GM18507 (cell line): ENCODE measurements around the gene EXOC6B.

Source experiments
- DNase-seq: peaks from one replicate; pipeline ENCODE4 v3.0.0; 2011; ENCODE audit warnings: low read depth; ENCODE audit not compliant: insufficient read length; ENCODE audit errors: extremely low spot score
- FAIRE-seq: peaks from 2 replicates; lab custom pipeline; 2011; peaks lifted over from hg19 to GRCh38; lab: Jason Lieb, UNC

Gene EXOC6B

DNA sequence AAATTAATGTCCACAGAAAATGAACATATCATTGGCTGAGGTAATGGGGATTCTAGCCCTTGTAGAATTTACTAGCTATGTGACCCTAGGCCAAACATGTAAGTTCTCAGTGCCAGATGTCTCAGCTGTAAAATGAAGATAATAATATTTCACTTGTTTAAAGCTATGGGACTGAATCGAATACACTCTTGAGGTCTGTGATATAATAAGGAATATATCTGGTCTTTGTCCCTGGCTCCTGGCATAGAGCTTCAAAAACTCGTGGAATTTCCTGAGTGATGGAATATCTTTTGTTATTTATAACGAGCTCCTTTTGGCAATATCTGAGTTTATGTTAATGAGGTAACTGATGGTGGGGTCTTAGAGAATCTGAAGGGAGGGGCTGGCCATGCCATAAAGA is 476.8 kb downstream of the EXOC6B start:
- no peak for FAIRE-seq
- no peak for DNase-seq

DNA sequence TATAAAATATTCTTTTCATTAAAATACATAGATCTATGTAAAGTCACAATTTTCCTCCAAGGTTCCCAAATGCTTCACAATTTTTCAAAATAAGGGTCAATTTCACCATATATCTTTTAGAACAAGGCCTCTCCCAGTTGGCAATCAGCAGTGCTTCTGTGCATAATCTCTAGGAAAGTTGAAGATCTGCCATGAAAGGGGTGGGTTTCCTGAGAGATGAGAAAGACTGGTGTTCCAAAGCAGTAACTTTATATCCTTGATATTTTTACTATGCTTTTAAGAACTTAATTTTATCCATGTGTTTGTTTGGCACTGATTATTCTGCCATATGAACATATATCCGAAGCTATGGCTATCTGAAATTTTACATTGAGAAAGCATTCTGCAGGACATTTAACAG is 478.8 kb downstream of the EXOC6B start:
- DNase-seq = no peak
- no peak for FAIRE-seq

DNA sequence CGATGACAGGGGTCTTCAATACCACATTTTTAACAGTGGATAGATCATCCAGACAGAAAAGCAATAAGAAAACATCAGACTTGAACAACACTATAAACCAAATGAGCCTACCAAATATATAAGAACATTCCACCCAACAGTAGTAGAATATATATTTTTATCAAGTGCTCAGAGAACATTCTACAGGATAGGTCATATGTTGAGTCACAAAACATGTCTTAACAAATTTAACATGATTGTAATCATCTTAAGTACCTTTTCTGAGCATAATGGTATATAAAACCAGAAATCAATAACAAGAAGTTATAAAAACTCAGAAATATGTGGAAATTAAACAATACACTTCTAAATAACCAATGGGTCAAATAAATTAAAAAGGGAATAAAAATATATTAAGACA is 484.2 kb downstream of the EXOC6B start:
- DNase-seq (no peak), FAIRE-seq (no peak)

DNA sequence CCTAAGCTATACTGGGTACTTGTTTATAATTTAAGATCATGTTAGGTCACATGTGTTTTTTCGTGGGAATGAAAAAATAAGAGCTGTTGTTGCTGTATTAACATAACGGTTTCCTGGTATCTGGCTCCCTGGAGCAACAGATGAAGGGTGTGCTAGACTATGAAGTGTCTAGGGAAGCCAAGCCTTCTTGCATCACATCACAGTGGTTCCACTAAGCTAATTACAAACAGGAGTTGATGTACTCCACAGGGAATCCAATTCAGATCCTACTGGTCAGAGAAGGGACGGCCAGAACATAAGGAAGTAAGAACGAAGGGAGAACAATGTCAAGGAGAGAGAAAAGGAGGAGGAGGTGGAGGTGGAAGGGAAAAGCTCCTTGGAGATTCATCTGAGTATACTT is 485.2 kb downstream of the EXOC6B start:
- DNase-seq (no peak), FAIRE-seq (no peak)

DNA sequence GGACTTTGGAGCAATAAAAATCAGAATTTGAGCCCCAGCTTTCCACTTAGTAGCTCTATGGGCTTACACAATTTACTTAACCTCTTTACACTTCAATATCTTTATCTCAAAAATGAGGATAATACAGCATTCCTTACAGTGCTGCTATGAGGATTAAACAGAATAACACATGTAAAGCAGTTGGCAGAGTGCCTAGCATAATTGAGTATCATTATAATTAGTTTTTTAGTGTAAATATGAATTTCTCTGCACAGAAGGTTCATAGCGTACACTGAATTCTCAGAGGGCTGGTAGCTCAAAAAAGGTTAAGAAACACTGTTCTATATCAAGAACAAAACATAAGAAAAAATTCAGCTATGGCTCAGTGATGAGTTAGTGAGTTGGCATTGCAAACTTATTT is 487.8 kb downstream of the EXOC6B start:
- FAIRE-seq (no peak), DNase-seq (no peak)

DNA sequence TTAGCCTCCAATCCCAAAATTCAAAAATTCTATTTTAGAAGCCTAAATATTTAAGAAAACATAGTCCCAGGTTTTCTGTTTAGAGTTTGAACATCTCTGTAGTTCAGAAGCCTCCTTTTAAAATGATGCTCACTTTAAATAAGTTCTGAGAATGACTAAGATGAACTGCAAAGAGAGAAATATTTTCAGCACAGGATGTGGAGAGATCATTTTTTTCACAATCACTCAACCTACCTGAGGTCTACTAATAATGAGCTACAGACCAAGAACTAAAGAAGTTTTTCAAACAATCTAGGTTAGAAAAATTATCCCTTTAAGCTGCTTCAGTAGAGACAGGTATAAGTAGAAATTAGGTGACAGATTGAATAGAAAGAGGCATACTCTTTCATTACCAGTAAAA is 493.1 kb downstream of the EXOC6B start:
- FAIRE-seq (no peak), DNase-seq (no peak)

DNA sequence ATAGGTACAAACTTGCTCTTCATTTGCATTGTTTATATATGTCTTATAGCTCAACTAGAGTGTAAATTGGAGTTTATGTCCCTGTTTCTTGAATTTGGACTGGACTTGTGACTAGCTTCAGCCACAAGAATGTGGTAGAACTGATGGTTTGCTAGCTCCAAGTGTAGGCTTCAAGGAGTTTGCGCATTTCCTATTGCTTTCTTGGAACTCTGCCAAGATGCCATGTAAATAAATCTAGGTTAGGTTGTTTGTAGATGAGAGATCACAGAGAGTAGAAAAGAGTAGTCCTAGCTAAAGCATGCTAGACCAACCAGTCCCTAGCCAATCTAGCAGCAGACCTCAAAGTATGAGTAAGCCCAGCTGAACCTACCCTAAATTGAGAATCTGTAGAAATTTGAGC is 495.2 kb downstream of the EXOC6B start:
- FAIRE-seq = no peak
- no peak for DNase-seq

DNA sequence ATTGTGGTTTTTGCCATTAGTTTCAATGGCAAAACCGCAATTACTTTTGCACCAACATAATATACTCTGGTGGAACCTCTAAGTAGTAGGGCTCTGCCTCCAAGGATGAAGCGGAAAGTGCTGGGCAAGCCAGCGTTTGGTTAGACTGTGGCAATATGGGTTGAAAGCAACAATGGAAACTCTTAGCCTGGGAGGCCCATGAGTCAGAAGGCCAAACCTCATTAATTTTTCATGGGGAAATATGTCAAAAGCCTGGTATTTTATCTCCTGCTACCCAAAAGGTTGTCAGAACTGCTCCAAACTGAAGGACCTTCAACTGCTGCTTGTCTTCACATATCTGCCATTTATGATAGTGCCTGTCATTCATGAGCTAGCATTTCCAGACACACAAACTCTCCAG is 499.1 kb downstream of the EXOC6B start:
- DNase-seq = no peak
- no peak for FAIRE-seq

DNA sequence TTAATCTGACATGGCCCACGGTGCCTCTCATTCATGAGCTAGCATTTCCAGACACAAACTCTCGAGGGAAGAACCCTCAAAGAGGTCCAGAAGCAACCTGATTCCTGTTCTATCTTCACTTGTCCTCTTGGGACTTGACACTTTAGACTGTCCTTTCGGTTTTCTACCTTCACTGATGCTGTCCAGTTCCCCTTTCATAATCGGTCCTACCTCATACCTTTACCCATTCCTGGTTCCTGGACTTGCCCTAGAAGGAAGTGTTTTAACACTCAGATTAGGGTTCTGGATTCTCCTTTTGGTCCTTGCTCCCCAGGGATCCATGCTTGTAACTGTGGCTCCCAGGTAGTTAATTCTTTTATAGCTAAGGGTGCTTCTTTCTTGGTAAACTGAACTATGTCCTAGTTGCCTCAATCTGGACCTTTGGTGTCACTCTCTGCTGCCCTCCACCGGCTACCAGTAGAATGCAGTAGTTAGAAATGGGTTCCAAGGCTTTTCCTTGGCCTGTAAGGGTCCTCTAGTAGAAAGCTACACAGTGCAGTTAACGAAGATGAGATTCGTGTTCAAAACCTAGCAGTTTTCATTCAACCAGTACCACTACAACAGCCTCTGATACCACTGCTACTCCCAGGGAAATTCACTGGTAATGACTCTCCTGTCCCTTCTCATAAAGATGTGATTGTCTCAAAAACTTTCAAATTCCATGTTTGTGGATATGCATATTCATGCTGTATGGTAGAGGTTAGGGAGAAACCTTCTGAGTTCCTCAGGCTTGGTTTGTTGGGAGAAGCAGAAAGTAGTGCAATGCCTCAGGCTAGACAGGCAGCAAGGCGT is 500.0 kb downstream of the EXOC6B start:
- DNase-seq (peak; percentile 0), FAIRE-seq (no peak)

DNA sequence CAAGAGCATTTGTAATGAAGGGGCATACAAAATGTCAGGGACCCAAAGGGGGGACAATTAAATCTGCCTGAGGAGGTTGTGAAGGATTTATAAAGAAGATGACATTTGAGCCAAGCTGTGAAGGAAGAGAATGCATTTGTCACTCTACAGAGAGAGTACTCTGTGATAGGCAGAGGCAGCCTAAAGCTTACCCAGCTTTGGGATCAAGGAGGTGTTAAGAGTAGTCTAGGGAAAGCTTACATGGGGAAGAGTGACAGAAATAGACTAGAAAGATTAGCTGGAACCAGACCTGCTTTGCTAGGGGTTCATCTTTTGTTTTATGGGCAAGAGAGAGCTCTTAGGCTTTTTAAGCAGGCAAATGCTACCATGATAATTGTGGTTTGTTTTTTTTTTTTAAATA is 509.1 kb downstream of the EXOC6B start:
- no peak for DNase-seq
- no peak for FAIRE-seq

DNA sequence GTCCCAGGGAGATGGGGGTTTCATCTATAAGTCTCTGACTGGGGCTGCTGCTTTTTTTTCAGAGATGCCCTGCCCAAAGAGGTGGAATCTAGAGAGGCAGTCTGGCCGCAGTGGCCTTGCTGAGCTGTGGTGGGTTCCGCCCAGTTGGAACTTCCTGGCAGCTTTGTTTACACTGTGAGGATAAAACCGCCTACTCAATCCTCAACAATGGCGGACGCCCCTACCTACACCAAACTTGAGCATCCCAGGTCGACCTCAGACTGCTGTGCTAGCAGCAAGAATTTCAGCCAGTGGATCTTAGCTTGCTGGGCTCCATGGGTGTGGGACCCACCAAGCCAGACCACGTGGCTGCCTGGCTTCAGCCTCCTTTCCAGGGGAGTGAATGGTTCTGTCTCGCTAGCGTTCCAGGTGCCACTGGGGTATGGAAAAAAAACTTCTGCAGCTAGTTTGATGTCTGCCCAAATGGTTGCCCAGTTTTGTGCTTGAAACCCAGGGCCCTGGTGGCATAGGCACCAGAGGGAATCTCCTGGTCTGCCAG is 525.6 kb downstream of the EXOC6B start:
- no peak for DNase-seq
- FAIRE-seq = no peak

DNA sequence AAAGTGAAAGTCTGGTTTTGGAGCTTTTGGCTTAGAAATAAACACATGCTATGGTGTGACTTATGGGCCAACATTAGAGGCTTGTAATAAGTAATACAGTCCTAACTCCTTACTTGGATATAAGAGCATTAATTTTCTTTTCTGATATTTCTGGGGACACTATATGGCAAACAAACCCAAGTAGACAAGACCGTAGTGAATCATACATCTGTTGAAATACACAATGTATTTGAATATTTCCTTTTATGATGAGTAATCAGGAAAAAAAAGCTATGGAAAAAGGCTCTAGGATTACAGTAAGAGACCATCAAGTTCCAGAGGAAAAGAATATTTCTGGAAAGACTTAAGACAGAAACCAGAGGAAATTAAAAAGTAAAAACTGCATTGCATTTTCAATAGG is 532.2 kb downstream of the EXOC6B start:
- DNase-seq (no peak), FAIRE-seq (no peak)

DNA sequence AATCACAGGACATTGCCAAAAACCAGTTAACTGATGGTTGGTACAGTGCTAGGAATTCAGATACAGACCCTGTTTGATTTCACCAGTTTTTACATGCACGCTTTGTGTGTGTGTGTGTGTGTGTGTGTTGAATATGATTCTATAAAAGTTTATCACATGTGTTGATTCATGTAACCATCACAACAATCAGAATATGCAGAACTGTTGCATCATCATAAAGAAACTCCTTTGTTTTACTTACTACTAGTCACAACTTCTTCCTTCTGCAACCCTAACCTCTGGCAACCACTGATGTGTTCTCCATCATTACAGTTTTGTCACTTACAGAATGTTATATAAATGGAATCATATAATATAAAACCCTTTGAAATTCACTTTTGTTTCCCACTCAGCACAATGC is 533.4 kb downstream of the EXOC6B start:
- DNase-seq (no peak), FAIRE-seq (no peak)

DNA sequence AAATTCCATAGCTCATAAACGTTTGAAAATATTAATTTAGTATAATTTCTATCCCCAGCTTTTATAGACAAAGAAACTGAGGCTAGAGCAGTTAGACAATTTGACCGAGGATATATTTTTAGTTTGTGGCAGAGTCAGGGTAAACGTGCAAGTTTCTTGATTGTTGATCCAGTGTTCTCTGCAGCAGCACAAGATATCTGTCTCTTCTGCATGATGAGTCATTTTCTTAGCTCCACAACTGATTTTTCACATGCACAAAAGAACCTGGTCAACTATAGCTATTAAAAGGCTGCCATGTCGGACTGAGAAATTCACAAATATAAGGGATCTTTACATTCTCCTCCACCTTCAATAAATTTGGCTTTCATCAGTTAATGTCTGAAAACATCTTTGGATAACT is 534.8 kb downstream of the EXOC6B start:
- FAIRE-seq = no peak

DNA sequence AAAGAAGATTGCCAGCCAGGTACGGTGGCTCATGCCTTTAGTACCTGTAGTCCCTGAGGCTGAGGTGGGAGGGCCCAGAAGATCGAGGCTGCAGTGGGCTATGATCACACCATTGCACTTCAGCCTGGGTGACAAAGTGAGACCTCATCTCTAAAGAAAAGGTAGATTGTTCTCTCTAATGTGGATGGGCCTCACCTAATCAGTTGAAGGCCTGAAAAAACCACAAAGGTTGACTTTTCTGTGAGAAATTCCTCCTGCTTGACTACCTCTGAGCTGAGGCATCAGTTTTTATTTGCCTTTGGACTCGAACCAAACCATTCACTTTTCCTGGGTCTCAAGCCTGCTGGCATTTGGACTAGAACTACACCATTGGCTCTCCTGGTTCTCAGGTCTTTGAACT is 536.1 kb downstream of the EXOC6B start:
- DNase-seq (no peak), FAIRE-seq (no peak)

More for the DNA sequence above, 534.8 kb downstream of the EXOC6B start:
- DNase-seq = no peak

DNA sequence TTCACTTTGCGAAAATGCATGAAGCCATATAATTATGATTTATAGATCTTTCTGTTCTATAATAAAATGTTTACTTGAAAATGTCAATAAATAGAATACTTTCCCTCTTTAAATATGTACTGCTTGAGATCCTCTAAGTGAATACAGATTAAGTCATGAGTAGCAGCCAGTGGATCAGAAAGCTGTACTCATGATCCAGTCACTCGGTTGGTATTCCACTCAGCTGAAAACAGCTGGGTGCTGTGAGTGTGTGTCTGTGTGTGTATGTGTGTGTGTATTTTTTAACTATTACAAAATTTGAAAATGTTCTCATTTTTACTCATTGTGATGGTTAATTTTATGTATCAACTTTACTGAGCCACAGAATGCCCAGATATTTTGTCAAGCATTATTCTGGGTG is 536.5 kb downstream of the EXOC6B start:
- no peak for FAIRE-seq
- DNase-seq = no peak

DNA sequence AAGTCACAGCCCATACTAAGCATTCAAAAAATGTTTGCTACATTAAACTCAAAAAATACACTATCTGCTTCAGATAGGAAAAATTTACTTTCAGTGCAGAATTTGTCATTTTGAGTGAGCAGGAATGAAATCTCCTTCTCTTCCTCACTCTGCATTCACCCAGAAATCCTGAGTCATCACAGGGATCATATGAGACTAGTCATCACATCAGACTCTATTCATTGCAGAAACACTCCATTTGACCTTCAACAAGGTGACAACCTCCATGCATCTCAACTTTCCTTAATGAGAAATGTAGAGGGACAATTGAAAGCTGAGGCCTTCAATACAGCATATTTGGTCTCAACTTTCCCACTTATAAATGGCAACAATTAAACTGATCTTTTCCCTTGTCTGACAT is 547.8 kb downstream of the EXOC6B start:
- no peak for DNase-seq
- FAIRE-seq = no peak

DNA sequence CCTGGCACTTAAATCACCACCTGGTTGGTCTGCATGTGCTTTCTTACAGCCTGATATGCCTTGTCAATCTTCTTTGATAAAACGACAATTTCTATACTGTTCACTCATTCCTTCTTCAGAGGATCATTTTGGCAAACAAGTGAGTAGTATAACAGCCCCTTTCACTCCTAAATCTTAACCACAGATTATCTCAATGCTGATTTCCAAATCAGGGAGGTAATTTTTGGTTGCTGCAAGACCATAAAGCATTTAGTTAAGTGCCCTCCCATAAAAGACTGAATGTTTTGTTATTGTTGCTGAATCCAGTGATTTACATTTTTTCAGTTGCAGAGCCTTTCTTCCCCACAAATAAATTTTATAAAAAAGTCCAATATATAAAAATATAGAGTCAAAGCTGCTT is 549.0 kb downstream of the EXOC6B start:
- no peak for FAIRE-seq
- no peak for DNase-seq

DNA sequence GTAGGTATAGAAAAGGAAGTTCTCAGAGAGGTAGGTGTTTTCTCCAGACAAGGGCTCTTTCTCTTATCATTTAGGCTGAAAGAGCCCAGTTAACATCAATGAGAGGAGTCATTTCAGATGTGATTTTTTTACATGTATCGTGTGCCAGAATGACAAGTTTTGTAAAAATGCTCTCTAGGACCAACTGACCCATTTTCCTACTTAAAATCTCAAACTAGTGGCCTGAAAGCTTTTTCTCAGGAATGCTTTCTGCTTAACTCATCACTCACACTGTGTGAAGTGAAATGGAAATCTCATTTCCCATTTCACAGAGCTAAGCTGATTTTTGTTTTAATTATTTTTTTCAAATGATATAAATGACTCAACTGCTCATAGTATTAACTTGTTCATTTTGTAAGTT is 549.5 kb downstream of the EXOC6B start:
- FAIRE-seq = no peak

DNA sequence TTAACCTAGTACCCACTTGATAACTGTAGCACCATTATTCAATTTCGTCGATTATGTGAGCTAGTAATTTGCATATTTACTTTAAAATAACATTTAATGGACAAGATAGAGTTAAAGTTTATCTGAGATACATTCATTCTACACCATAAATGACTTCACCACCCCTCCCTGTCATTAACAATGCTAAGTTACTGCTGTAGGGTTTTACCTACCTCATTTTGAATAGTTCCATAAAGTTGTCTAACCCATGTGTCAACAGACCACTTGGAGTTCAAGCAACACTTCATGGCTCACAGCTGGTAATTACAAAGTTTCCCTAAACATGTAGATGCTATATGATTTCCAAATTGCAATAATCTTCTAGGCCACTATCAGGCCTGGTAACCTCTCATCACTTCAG is 550.7 kb downstream of the EXOC6B start:
- DNase-seq = no peak
- no peak for FAIRE-seq

More for the DNA sequence above, 549.5 kb downstream of the EXOC6B start:
- DNase-seq = no peak

DNA sequence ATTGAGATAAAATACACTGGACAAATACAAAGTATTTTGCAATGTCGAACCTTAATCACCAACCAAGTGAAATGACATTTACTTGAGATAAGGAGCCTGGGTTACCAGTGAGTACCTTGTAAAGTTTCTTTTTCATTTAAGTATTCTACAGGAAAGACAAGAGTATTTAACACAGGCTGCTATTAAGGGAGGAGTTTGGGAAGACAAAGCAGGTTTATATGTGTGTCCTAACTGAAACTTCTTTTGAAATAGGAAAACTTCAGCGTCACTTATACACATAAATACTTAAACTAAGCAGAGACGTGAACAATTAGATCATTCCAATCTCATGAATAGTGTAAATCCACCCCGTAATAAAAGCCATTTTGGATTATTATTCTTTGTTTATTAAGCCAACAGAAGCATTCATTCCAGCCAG is 551.4 kb downstream of the EXOC6B start:
- no peak for DNase-seq
- FAIRE-seq = no peak
